Measurements from ENCODE around the gene ZCCHC4. TPM values are rescaled to one million over a fixed set of nuclear protein-coding genes. Genes with fewer than 3 reads are reported as not detected.
A peak's percentile ranks its signal among the peaks of the same experiment; 100 is the strongest.

Gene ZCCHC4
- total RNA-seq, 1 experiment from 2014 or later: 16.9 TPM

GRCh38 chr4:25376754-25377571 is 64.4 kb downstream of the ZCCHC4 start, which contains the start of gene ANAPC4:
TSS of gene ANAPC4 (plus strand) at chr4:25377263. CDS start at chr4:25377428, 165 bp downstream.
- DNase-seq (ENCODE audit: low read depth): peak; percentile 98

- DNase-seq (ENCODE audit: low read depth): no peak
Observed at GRCh38 chr4:25377572-25378436, 65.2 kb downstream of the ZCCHC4 start.

GRCh38 chr4:25378437-25378743 is 65.8 kb downstream of the ZCCHC4 start:
- DNase-seq (ENCODE audit: low read depth): no peak

DNA sequence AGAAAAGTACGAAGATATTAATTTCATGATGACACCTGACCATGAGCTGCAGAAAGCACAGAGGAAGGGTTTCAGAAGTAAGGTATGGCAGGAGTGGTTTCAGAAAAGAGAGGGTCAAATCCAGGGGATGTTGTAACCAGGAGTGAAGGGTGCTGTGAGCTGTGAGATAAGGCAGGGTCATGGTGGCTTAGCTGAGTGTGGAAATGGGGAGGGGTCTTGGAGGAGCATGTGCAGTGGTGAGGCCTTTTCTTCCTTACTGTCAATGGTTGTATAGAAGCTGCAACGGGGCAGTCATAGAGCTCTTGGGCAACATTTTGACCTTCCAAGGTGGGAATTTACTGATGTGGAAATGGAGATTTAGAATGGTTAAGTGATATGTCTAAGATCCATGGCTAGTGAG is 67.0 kb downstream of the ZCCHC4 start:
- DNase-seq (ENCODE audit: low read depth): no peak

GRCh38 chr4:25383647-25384046 is 71.1 kb downstream of the ZCCHC4 start:
- DNase-seq (ENCODE audit: low read depth): no peak

DNA sequence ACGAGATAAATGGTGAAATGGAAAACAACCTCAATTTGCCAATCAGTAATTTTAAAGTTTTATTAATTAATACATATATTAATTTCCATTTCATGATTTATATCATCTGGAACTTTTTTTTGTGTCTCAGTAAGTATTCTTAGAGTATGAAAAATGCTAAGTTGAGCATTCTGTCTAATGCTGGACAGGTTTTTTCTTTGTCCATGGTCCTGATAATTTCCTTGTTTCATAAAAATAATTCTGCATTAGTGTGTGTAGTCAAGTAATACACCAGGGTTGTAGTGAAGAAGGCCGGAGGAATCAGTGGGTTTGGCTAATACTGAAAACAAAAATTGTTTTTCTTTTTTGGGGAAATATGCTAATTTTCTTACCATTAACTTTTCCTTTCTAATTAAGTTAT is 74.4 kb downstream of the ZCCHC4 start:
- DNase-seq (ENCODE audit: low read depth): no peak

- no peak for DNase-seq (ENCODE audit: low read depth)
Observed at GRCh38 chr4:25397305-25397704, 84.7 kb downstream of the ZCCHC4 start.

DNA sequence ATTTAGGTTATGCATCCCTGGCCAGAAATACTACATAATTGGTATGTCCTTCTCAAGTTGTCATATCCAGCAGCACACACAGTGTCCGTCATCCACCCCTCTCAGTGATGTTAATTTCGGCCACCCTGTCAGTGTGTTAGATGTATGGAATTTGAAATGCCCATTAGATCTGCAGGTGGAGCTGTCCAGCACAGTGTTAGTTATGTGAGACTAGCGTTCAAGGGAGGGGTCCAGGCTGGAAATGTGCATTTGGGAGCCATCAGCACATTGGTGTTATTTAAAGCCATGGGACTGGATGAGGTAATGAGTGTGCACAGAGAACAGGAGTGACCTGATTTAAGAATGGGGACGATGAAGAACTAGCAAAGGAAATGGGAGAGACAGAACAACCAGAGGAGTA is 86.9 kb downstream of the ZCCHC4 start:
- DNase-seq (ENCODE audit: low read depth): no peak

DNA sequence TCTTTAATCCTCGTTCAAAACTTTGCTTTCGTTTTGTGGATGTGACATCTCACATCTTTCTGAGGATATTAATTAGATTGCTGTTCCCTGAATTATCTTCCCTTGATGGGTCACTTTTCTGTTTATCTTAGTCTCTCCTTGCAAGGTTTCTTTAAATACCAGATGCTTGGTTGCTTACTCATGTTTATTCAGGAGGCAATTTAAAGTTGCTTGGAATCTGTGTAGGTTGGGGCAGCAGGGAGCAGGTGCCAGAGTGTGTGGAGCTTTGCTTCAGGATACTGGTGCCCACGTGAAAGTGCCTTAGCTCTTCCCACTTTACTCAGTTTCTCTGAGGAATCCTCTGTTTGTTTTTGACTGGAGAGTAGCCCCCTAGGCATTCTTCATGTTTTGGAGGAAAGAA is 88.5 kb downstream of the ZCCHC4 start:
- no peak for DNase-seq (ENCODE audit: low read depth)

GRCh38 chr4:25402521-25402920 is 89.9 kb downstream of the ZCCHC4 start:
- DNase-seq (ENCODE audit: low read depth): no peak

GRCh38 chr4:25403699-25404098 is 91.1 kb downstream of the ZCCHC4 start:
- no peak for DNase-seq (ENCODE audit: low read depth)

GRCh38 chr4:25405453-25405852 is 92.9 kb downstream of the ZCCHC4 start:
- DNase-seq (ENCODE audit: low read depth): no peak

DNA sequence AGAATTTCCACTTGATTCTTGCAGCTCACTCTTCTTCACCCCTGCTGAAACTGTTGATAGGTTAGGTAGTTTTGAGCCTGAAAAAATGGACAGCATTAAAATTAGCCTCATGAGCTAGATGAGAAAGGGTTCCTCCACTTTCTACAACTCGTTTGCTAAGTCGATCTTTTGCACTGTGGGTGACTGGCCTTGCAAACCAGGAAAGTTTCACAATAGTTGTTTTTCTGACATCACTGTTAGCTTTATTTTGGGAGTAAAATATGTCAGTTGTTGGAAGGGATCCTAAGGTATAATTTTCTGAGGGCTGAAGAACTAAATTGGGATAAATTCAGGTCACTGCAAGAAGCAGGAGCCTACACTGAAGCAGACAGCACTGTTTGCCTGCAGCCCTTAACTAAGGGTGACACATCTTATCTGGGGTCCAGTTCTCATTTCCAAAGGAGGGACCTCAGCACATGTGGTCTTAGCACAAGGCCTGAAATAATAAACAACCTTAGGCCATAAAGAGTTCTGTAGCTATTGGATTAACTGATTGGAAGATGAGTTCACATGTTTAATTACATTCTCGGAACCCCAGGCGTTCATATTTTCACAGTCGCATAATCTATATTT is 93.6 kb downstream of the ZCCHC4 start:
- no peak for DNase-seq (ENCODE audit: low read depth)

GRCh38 chr4:25410820-25411529 is 98.4 kb downstream of the ZCCHC4 start:
- no peak for DNase-seq (ENCODE audit: low read depth)

DNA sequence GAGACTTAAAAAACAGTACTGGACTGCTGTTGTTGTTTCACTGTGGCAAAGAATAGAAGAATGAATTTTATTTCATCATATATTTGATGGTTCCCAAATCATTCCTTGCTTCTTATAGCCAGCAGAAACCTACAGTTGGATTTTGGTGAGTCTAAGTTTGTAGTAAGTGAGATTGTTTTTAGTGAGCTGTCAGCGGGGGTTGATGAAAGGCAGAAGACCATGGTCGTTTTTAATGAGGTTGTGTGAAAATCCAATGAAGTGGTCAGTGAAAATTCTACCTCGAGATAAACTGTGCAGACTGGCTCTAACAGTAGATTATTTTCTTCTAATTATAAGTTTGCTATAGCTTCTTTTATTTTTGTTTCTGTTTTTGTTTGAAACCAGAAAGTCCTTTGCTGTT is 100.7 kb downstream of the ZCCHC4 start:
- DNase-seq (ENCODE audit: low read depth): no peak

DNA sequence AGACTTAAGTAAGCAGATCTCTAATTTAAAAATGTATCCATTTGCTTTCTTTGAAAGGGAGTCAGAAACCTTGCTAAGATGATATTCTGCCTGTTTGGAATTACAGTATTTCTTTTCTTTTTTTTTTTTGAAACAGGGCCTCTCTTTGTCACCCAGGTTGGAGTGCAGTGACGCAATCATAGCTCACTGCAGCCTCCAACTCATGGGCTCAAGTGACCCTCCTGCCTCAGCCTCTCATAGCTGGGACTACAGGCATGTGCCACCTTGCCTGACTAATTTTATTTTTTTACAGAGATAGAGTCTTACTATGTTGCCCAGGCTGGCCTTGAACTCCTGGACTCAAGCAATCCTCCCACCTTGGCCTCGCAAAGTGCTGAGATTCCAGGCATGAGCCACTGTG is 104.4 kb downstream of the ZCCHC4 start:
- no peak for DNase-seq (ENCODE audit: low read depth)

Other genes starting within 250 kb of the ZCCHC4 start
- gene SEPSECS, start 152.3 kb upstream of the ZCCHC4 start, total RNA-seq (2014; rRNA removed; shearing (Covaris generic)): 7.4 and 7.5 TPM in 2 replicates
- gene PI4K2B, start 78.7 kb upstream of the ZCCHC4 start, total RNA-seq (2014; rRNA removed; shearing (Covaris generic)): 22.5 and 24.7 TPM in 2 replicates
- 23.3 and 37.7 TPM in 2 replicates for gene ANAPC4, start 64.5 kb downstream of the ZCCHC4 start, total RNA-seq (2014; rRNA removed; shearing (Covaris generic))